MM.1S (cell line): ENCODE results near the gene SYNE3.

Experiments
- DNase-seq: peaks from one replicate; pipeline ENCODE4 v3.0.0-alpha.2; 2015
- H2AFZ ChIP-seq: fragments of 300-600 bp; sonication (generic); 2 replicates; pipeline ENCODE4 v1.6.0; 2016; ENCODE audit warnings: antibody characterized with exemption, low read length
- H3F3A ChIP-seq: fragments of 300-600 bp; sonication (generic); 2 replicates; pipeline ENCODE4 v1.6.1; 2016; ENCODE audit warnings: mild to moderate bottlenecking, antibody characterized with exemption, low read length, moderate library complexity, mixed read lengths; ENCODE audit not compliant: insufficient read depth
- H3K27ac ChIP-seq: fragments of 300-600 bp; sonication (generic); 2 replicates; pipeline ENCODE4 v1.5.1; 2016; ENCODE audit warnings: mild to moderate bottlenecking, low read length
- H3K27me3 ChIP-seq: fragments of 300-600 bp; sonication (generic); replicated peaks from 2 replicates; pipeline ENCODE4 v1.6.0; 2016; ENCODE audit warnings: low read length; ENCODE audit not compliant: insufficient read depth
- H3K36me3 ChIP-seq: fragments of 300-600 bp; sonication (generic); replicated peaks from 2 replicates; pipeline ENCODE4 v1.6.1; 2016; ENCODE audit warnings: mild to moderate bottlenecking, low read length, mixed read lengths; ENCODE audit not compliant: insufficient read depth
- H3K4me1 ChIP-seq: fragments of 300-600 bp; sonication (generic); 2 replicates; pipeline ENCODE4 v1.6.1; 2016; ENCODE audit warnings: low read length, mixed read lengths
- H3K4me2 ChIP-seq: fragments of 300-600 bp; sonication (generic); 2 replicates; pipeline ENCODE4 v1.6.0; 2016; ENCODE audit warnings: low read depth, low read length
- H3K4me3 ChIP-seq: fragments of 300-600 bp; sonication (generic); 2 replicates; pipeline ENCODE4 v1.5.1; 2016; ENCODE audit warnings: low read length, mixed read lengths
- H3K79me2 ChIP-seq: fragments of 300-600 bp; sonication (generic); 2 replicates; pipeline ENCODE4 v1.6.1; 2016; ENCODE audit warnings: mixed run types, low read length, mixed read lengths
- H3K9ac ChIP-seq: fragments of 300-600 bp; sonication (generic); 2 replicates; pipeline ENCODE4 v1.6.1; 2016; ENCODE audit warnings: low read length, mixed read lengths
- H3K9me2 ChIP-seq: fragments of 300-600 bp; sonication (generic); replicated peaks from 2 replicates; pipeline ENCODE4 v1.6.1; 2016; ENCODE audit warnings: mild to moderate bottlenecking, low read length, mixed read lengths; ENCODE audit not compliant: insufficient read depth
- H3K9me3 ChIP-seq: fragments of 300-600 bp; sonication (generic); replicated peaks from 2 replicates; pipeline ENCODE4 v1.6.1; 2016; ENCODE audit warnings: mild to moderate bottlenecking, low read length, mixed read lengths; ENCODE audit not compliant: insufficient read depth
- H4K20me1 ChIP-seq: fragments of 300-600 bp; sonication (generic); 2 replicates; pipeline ENCODE4 v1.6.1; 2016; ENCODE audit warnings: mild to moderate bottlenecking, low read length, moderate library complexity, mixed read lengths; ENCODE audit not compliant: insufficient read depth
- EZH2 ChIP-seq: fragments of 300-600 bp; sonication (generic); optimal IDR thresholded peaks from 2 replicates; pipeline ENCODE3; 2017; ENCODE audit warnings: low read depth, mild to moderate bottlenecking, antibody characterized with exemption, low read length, mixed read lengths
- EZH2phosphoT487 ChIP-seq: fragments of 300-600 bp; sonication (generic); IDR thresholded peaks from 2 replicates; pipeline ENCODE4 v1.6.1; 2018; ENCODE audit warnings: antibody characterized with exemption, low read length
- TF ChIP-seq, protein P1 (sequence below): fragments of 300-600 bp; sonication (generic); IDR thresholded peaks from 2 replicates; pipeline ENCODE4 v1.5.1; 2016; ENCODE audit warnings: antibody characterized with exemption, low read length, mixed read lengths

SYNE3 gene

DNA sequence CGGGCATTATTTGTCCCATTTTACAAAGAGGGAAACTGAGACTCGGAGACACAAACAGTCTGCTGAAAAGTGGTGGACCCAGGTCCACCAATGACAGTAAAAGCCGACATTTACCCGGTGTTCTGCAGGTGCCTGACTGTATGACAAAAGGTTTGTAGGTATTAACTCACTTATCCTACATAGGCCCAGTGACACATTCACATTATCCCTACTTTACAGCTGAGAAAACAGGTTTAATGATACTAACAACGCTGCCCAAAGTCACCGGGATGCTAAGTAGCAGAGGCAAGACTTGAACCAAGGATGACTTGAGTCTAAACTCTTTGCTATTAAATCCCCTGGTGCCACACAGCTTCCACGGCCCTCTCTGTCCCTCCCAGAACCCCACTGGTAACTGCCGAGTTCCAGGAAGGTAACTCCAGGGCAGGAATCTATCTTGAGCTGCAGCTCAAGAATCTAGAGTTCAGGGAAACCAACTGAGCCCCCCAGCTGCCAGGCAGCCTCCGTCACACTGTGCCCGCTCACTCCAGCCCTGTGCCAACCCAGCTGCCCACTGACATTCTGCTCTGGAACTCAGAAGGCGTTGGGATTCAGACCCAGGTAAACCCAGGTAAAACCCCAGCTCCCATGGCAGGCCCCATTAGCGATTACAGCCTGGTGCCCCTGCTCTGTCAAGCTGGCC lies 33.7 kb downstream of the SYNE3 start:
- Histone ChIP-seq H3K27me3 (no peaks in the 10 kb centered on the region), H4K20me1 (no peaks in the 10 kb centered on the region), H3K4me3 (no peak overlapping the region)

DNA sequence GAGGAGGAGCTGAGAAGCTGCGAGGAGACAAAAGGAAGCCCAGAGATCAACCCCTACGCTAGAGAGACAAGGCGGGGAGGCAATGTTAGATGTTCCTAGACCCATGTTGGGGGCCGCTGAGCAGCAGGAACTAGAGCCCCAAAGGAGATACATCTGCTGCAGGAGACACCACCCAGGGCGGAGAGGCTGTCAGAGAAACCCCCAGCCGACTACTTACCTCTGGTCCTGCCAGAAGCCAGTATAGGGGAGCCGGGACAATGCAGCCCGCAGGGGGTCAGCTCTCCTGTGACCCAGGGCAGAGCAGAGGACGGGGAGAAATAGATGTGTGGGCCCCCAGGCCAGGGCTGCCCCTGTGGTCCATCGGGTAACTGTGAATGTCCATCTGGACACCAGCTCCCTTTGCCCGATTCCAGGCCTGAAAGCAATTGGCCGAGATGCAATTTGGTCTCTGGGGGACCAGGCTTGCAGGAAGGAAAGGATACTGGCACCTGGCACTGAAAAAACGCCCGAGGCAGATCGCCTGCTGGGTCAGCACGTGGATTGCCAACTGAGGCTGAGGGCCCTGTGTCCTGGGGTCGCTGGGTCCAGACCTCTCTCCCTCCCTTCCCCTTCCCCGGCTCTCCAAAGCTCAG lies 34.9 kb downstream of the SYNE3 start:
- no peaks in the 10 kb centered on the region for H3K9me3 ChIP-seq
- no peak overlapping the region for H3K4me2 ChIP-seq
- H3K4me3 ChIP-seq = no peak overlapping the region
- peaks cover 19% of the 10 kb centered on the region for H3K4me1 ChIP-seq
- DNase-seq = no peak
- H3K9me2 ChIP-seq = no peaks in the 10 kb centered on the region
- no peaks in the 10 kb centered on the region for H3K27me3 ChIP-seq
- no peaks in the 10 kb centered on the region for H3K36me3 ChIP-seq
- no peak for TF ChIP-seq EZH2
- TF ChIP-seq, protein P1, sequence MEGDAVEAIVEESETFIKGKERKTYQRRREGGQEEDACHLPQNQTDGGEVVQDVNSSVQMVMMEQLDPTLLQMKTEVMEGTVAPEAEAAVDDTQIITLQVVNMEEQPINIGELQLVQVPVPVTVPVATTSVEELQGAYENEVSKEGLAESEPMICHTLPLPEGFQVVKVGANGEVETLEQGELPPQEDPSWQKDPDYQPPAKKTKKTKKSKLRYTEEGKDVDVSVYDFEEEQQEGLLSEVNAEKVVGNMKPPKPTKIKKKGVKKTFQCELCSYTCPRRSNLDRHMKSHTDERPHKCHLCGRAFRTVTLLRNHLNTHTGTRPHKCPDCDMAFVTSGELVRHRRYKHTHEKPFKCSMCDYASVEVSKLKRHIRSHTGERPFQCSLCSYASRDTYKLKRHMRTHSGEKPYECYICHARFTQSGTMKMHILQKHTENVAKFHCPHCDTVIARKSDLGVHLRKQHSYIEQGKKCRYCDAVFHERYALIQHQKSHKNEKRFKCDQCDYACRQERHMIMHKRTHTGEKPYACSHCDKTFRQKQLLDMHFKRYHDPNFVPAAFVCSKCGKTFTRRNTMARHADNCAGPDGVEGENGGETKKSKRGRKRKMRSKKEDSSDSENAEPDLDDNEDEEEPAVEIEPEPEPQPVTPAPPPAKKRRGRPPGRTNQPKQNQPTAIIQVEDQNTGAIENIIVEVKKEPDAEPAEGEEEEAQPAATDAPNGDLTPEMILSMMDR = no peak
- no peak overlapping the region for H3K9ac ChIP-seq
- peak overlapping the region; percentile 75; the same call in 1 of the 2 replicates for H3K27ac ChIP-seq
- H3K79me2 ChIP-seq = peaks cover 97% of the 10 kb centered on the region
- H4K20me1 ChIP-seq = no peaks in the 10 kb centered on the region
- H2AFZ ChIP-seq = no peak overlapping the region
- no peaks in the 10 kb centered on the region for H3F3A ChIP-seq

More for the DNA sequence above, 33.7 kb downstream of the SYNE3 start:
- H3K36me3 ChIP-seq = no peaks in the 10 kb centered on the region
- no peak overlapping the region for H3K9ac ChIP-seq
- H3K4me2 ChIP-seq = no peak overlapping the region
- H3F3A ChIP-seq = peaks cover 8% of the 10 kb centered on the region
- DNase-seq = no peak
- H3K4me1 ChIP-seq = peaks cover 29% of the 10 kb centered on the region
- no peaks in the 10 kb centered on the region for H3K9me3 ChIP-seq
- H3K9me2 ChIP-seq = no peaks in the 10 kb centered on the region
- no peak overlapping the region for H3K27ac ChIP-seq
- peaks cover 87% of the 10 kb centered on the region for H3K79me2 ChIP-seq
- H2AFZ ChIP-seq = no peak overlapping the region
- TF ChIP-seq, protein P1 = no peak
- no peak for TF ChIP-seq EZH2
- TF ChIP-seq EZH2phosphoT487 = no peak

DNA sequence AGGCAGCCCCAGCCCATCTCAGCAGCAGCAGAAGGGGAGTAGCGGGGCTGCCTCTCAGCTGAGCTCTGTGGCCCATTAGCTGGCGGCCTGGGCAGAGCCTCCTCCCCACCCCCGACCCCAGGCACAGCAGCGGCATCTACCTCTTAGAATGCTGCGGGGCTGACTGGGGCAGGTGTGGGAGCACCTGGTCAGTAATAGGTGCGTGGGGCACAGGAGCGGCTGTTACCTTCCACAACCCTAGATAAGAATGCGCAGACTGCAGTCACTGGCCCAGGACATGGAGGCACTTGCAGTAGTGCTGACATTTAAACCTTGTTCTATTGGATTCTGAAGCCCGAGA lies 35.6 kb downstream of the SYNE3 start:
- Histone ChIP-seq H3K4me1 (peaks cover 12% of the 10 kb centered on the region; the same call in 1 of the 2 replicates), H3K4me3 (no peak overlapping the region), H4K20me1 (no peaks in the 10 kb centered on the region)

More for the DNA sequence above, 35.6 kb downstream of the SYNE3 start:
- Histone ChIP-seq H3K27ac (peak overlapping the region; percentile 75; the same call in 1 of the 2 replicates), H3F3A (no peaks in the 10 kb centered on the region), H2AFZ (no peak overlapping the region), H3K9me3 (no peaks in the 10 kb centered on the region), H3K27me3 (no peaks in the 10 kb centered on the region), H3K9me2 (no peaks in the 10 kb centered on the region), H3K4me2 (no peak overlapping the region), H3K36me3 (no peaks in the 10 kb centered on the region), H3K79me2 (peaks cover 97% of the 10 kb centered on the region), H3K9ac (no peak overlapping the region)
- no peak for TF ChIP-seq EZH2
- TF ChIP-seq, protein P1 = no peak
- no peak for TF ChIP-seq EZH2phosphoT487
- DNase-seq = no peak
